Hepatocyte (in vitro differentiated cells): ENCODE measurements around the gene PRKG1.

ENCODE experiments used
- CTCF ChIP-seq: fragments of 200-600 bp; sonication (generic); IDR thresholded peaks from 2 replicates; pipeline ENCODE4 v1.5.1; 2016; ENCODE audit warnings: antibody characterized with exemption, mild to moderate bottlenecking; ENCODE audit not compliant: poor library complexity
- EZH2 ChIP-seq: fragments of 200-600 bp; sonication (generic); IDR thresholded peaks from 2 replicates; pipeline ENCODE4 v1.6.1; 2016; ENCODE audit warnings: antibody characterized with exemption, mild to moderate bottlenecking, borderline replicate concordance

GRCh38 chr10:51748959-51749358, 674.7 kb downstream of the PRKG1 start:
- TF ChIP-seq CTCF: no peak
- TF ChIP-seq EZH2: no peak
